Upper lobe of right lung (tissue), 1 donor: Measurements from ENCODE around the gene DUSP16. TPM values are rescaled to one million over a fixed set of nuclear protein-coding genes. Genes with fewer than 3 reads are reported as not detected.
"Not testable (repeated sequence)": the region's sequence is repeated elsewhere in the genome, so short reads cannot be mapped to it uniquely, and the experiment has no call there.

Experiments used
- ATAC-seq: fragments of 200-7000 bp; cut with Tn5 transposase; one replicate; pipeline ENCODE4 v1.9.1; 2020; ENCODE audit warnings: mild to moderate bottlenecking, moderate library complexity
- DNase-seq: peaks from one replicate; pipeline ENCODE4 v3.0.0-alpha.2; 2020
- H3K27ac ChIP-seq: fragments of 200-600 bp; one replicate; pipeline ENCODE4 v1.8.0; 2022
- H3K27me3 ChIP-seq: fragments of 200-600 bp; one replicate; pipeline ENCODE4 v1.8.0; 2022; ENCODE audit warnings: mild to moderate bottlenecking
- H3K36me3 ChIP-seq: fragments of 200-600 bp; one replicate; pipeline ENCODE4 v1.8.0; 2022
- H3K4me1 ChIP-seq: fragments of 200-600 bp; one replicate; pipeline ENCODE4 v1.8.0; 2022
- H3K4me3 ChIP-seq: fragments of 200-600 bp; one replicate; pipeline ENCODE4 v1.8.0; 2022; ENCODE audit warnings: mild to moderate bottlenecking
- H3K9me3 ChIP-seq: fragments of 200-600 bp; one replicate; pipeline ENCODE4 v1.8.0; 2022
- intact Hi-C: fragments of 100-400 bp; cut with DNase I; formaldehyde crosslinking; loops from one replicate; pipeline ENCODE4 v1.11.0; 2022
- total RNA-seq: library from RNA; stranded (reverse); fragmentation: NEBNext Ultra II Directional; extraction: Animal tissue kit (Norgen Biotek cat#: 25700); gene quantifications from one replicate; pipeline ENCODE4 v1.2.1, GENCODE V29; 2021
- TF ChIP-seq, protein P1 (sequence below): fragments of 200-600 bp; IDR thresholded peaks from one replicate; pipeline ENCODE4 v1.8.0; 2022; ENCODE audit warnings: antibody characterized with exemption
- donor health status: DM: no; HTN: yes; CAD: no; lungs with severe emphysema.

Gene DUSP16
- total RNA-seq, 1 donor from 2014 or later, result 50.6 TPM

DNA sequence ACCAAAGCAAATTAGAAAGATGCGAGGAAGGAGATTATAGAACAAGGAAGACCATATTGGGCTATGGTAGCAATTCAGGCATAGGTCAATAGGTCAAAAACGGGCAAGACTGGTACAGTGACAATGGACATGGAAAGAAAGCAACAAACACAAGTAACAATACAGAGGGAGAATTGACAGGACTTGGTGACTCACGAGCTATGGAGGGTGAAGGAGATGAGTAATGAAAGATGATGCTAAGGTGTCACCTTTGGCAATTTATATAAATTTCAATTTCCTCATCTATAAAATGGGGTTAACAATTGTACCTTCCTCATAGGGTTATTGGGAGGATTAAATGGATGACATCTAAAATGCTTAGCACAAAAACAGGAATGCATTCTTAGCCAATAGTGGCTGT is 15.1 kb upstream of the DUSP16 start:
- no peak for ATAC-seq

DNA sequence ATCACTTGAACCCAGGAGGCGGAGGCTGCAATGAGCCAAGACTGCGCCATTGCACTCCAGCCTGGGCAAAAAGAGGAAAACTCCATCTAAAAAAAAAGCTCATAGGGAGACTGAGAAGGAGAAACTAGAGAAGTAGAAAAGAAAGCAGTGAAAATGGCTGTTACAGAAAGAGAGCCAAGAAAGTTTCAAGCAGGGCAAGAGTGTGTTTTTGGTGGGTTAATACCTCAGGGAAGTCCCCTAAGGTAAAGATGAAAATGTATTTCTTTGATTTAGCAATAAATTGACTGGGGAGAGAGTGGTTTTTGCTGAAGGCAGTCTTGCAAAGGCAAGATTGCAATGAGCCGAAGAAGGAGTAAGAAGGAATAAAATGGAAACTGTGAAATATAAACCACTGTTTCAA is 10.0 kb upstream of the DUSP16 start:
- intact Hi-C loops, result no loop called here
- DNase-seq (no peak), ATAC-seq (no peak)
- H3K4me3 ChIP-seq, result no peak overlapping the region
- H3K36me3 ChIP-seq, result no peaks in the 10 kb centered on the region
- TF ChIP-seq, protein P1, sequence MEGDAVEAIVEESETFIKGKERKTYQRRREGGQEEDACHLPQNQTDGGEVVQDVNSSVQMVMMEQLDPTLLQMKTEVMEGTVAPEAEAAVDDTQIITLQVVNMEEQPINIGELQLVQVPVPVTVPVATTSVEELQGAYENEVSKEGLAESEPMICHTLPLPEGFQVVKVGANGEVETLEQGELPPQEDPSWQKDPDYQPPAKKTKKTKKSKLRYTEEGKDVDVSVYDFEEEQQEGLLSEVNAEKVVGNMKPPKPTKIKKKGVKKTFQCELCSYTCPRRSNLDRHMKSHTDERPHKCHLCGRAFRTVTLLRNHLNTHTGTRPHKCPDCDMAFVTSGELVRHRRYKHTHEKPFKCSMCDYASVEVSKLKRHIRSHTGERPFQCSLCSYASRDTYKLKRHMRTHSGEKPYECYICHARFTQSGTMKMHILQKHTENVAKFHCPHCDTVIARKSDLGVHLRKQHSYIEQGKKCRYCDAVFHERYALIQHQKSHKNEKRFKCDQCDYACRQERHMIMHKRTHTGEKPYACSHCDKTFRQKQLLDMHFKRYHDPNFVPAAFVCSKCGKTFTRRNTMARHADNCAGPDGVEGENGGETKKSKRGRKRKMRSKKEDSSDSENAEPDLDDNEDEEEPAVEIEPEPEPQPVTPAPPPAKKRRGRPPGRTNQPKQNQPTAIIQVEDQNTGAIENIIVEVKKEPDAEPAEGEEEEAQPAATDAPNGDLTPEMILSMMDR, result no peak
- H3K4me1 ChIP-seq, result no peaks in the 10 kb centered on the region
- no peak overlapping the region for H3K27ac ChIP-seq
- no peaks in the 10 kb centered on the region for H3K27me3 ChIP-seq
- H3K9me3 ChIP-seq, result no peaks in the 10 kb centered on the region

More for the DNA sequence above, 15.1 kb upstream of the DUSP16 start:
- H3K27ac ChIP-seq, result no peak overlapping the region
- no peaks in the 10 kb centered on the region for H3K27me3 ChIP-seq
- H3K9me3 ChIP-seq, result no peaks in the 10 kb centered on the region
- H3K4me3 ChIP-seq, result no peak overlapping the region
- intact Hi-C loops, result no loop called here
- DNase-seq, result no peak
- TF ChIP-seq, protein P1, result no peak
- H3K4me1 ChIP-seq, result no peaks in the 10 kb centered on the region
- H3K36me3 ChIP-seq, result no peaks in the 10 kb centered on the region

DNA sequence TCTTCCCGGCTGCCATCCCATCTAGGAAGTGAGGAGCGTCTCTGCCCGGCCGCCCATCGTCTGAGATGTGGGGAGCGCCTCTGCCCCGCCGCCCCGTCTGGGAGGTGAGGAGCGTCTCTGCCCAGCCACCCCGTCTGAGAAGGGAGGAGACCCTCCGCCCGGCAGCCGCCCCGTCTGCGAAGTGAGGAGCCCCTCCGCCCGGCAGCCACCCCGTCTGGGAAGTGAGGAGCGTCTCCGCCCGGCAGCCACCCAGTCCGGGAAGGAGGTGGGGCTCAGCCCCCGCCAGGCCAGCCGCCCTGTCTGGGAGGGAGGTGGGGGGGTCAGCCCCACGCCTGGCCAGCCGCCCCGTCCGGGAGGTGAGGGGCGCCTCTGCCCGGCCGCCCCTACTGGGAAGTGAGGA is 3.3 kb upstream of the DUSP16 start:
- H3K27ac ChIP-seq, DNase-seq, ATAC-seq, H3K4me3 ChIP-seq, H3K9me3 ChIP-seq, H3K4me1 ChIP-seq, H3K27me3 ChIP-seq, H3K36me3 ChIP-seq: not testable (repeated sequence)
- intact Hi-C loops, result loop anchor here (5.0 kb wide), 1 partner anchor 189 kb away; no protein-coding TSS in a partner anchor

DNA sequence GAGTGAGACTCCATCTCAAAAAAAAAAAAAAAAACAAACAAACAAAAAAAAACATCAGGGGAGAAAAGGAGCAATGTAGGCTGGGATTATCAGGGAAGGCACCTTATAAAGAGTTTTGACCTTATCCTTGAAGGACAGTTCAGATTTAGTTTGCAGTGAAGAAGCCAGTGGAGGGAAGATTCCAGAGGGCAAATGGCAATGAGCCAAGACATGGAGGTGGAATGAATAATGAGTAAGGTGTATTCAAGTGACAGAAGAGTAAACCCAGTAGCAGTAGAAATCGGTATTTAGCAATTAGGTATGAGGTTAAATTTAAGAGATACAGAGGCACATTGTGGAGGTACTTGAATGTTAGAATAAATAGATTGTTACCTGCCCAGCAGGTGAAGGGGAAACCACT is 2.2 kb upstream of the DUSP16 start:
- H3K27ac ChIP-seq, result no peak overlapping the region
- no peaks in the 10 kb centered on the region for H3K9me3 ChIP-seq
- no peak overlapping the region for H3K4me3 ChIP-seq
- intact Hi-C loops, result loop anchor here (5.0 kb wide), 1 partner anchor 188 kb away; no protein-coding TSS in a partner anchor
- H3K36me3 ChIP-seq, result no peaks in the 10 kb centered on the region
- H3K4me1 ChIP-seq, result peaks cover 10% of the 10 kb centered on the region
- TF ChIP-seq, protein P1, result no peak
- DNase-seq (no peak), ATAC-seq (no peak)
- no peaks in the 10 kb centered on the region for H3K27me3 ChIP-seq

DNA sequence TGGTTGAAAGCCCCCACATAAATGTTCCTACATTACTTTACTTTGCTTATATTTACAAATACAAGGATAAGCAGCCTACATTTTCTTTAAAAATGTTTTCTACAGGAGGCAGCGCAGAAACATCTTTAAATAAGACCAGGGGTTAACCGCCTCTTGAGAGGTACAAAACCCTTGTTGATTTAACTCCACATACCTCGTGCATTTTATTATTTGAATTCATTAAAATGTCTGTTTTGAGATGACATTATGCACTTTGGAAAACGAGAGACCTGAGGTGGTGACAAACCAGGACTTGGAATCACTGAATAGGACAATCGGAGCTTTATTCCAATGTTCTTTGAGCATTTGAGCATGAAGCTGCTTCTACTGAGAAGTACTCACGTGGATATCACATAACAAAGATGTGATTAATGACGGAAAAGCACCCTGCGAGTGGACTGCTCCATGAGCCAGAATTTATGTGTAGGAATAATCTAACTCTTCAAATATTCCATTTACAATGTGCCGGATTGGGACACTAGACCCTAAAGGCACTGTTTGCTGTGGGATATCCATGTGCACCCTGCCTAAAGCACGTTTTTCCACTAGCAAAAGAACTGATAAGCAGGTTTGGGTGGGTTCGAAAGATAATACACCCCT is 746 bp upstream of the DUSP16 start:
- ATAC-seq (no peak), DNase-seq (no peak)
- Histone ChIP-seq H3K27ac (peak overlapping the region; percentile 99), H3K9me3 (no peaks in the 10 kb centered on the region), H3K4me3 (peak overlapping the region; percentile 79), H3K36me3 (no peaks in the 10 kb centered on the region), H3K4me1 (peaks cover 10% of the 10 kb centered on the region), H3K27me3 (no peaks in the 10 kb centered on the region)
- intact Hi-C loops, result no loop called here
- TF ChIP-seq, protein P1, result no peak

DNA sequence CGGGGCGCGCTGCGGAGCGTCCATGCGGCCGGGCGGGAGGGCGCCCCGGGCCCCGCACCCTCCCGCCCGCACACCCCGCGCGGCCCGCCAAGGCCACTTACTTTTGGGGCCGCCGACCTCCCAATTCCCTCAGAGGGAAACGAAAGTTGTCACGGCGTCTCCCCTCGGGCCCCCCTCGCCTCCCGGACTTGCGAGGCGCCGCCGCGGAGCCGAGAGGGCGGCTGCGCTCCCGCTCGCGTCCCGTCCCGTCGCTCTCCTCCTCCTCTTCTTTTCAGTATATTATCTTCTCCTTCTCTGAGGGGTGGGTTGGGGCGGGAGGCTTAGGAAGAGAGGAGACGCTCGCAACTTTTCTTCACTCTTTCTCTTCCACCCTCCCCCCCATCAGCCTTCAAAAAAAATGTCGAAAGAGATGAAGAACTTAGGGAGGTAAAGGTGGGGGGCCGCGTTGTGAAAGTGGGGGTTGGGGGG is 613 bp downstream of the DUSP16 start:
- peak overlapping the region; percentile 79 for H3K4me3 ChIP-seq
- TF ChIP-seq, protein P1, result no peak
- DNase-seq (peak; percentile 72), ATAC-seq (peak; percentile 1)
- no peaks in the 10 kb centered on the region for H3K27me3 ChIP-seq
- peaks cover 10% of the 10 kb centered on the region for H3K4me1 ChIP-seq
- H3K36me3 ChIP-seq, result no peaks in the 10 kb centered on the region
- no peaks in the 10 kb centered on the region for H3K9me3 ChIP-seq
- peak overlapping the region; percentile 99 for H3K27ac ChIP-seq
- intact Hi-C loops, result no loop called here
